Heart left ventricle (tissue), 13 donors: Measurements from ENCODE around the gene MAST1.

Experiments used
- POLR2A ChIP-seq, 2 donors: fragments of 450-650 bp; IDR thresholded peaks; one replicate each; pipeline ENCODE4 v1.6.1; 2017; ENCODE audit warnings: antibody characterized with exemption in 2 of 2, mild to moderate bottlenecking in 2 of 2, moderate library complexity in 2 of 2
- TF ChIP-seq, protein P1 (sequence below), 12 donors: fragments of 200-600 bp; sonication (generic) in 4 of 12; IDR thresholded peaks; one replicate each; pipeline versions ENCODE4 v1.5.0 to v1.8.0; 2018 to 2022; ENCODE audit warnings: antibody characterized with exemption in 12 of 12, mild to moderate bottlenecking in 5 of 12
- donor health status: ischemic (EF 13 %, LVEDD 7.1; RV severe dilation, severe dysfunction).
- donor health status: DM: no; HTN: yes; CAD: no.
- donor health status: DM: no; HTN: no; CAD: no.
- donor health status: ischemic (EF 25% LVEDD 6.9; RV normal size, moderate dysfunction).
- donor health status: ischemic (EF 25% LVEDD 5.7; RV mildly dilated, moderate dysfunction).
- donor health status: ischemic (EF 35%, LVEDD 5.7; RV mildly dilated, moderate dysfunction).
- donor health status: nonischemic (EF 11% LVEDD 7.7; RV severe dilation, severe dysfunction).
- donor health status: DM: yes; HTN: yes; CAD: no.
- donor health status: PGD.
- donor health status: ischemic (EF 29% LVEDD 5.4; RV normal size, mild dysfunction).
- donor health status: nonischemic (EF 23%, LVEDD 6.1; RV moderate dilation, normal function).

DNA sequence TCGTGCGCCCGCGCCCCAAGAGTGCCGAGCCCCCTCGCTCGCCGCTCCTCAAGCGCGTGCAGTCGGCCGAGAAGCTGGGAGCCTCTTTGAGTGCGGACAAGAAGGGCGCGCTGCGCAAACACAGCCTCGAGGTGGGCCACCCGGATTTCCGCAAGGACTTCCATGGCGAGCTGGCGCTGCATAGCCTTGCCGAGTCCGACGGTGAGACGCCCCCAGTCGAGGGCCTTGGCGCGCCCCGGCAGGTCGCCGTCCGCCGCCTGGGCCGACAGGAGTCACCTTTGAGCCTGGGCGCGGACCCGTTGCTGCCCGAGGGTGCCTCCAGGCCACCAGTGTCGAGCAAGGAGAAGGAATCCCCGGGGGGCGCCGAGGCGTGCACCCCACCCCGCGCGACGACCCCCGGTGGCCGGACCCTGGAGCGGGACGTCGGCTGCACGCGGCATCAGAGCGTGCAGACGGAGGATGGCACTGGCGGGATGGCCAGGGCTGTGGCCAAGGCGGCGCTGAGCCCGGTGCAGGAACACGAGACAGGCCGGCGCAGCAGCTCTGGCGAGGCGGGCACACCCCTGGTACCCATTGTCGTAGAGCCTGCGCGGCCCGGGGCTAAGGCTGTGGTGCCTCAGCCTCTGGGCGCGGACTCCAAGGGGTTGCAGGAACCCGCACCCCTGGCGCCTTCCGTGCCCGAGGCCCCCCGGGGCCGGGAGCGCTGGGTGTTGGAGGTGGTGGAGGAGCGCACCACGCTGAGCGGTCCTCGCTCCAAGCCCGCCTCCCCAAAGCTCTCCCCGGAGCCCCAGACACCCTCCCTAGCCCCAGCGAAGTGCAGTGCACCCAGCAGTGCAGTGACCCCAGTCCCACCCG lies 35.8 kb downstream of the MAST1 start:
- TF ChIP-seq, protein P1, sequence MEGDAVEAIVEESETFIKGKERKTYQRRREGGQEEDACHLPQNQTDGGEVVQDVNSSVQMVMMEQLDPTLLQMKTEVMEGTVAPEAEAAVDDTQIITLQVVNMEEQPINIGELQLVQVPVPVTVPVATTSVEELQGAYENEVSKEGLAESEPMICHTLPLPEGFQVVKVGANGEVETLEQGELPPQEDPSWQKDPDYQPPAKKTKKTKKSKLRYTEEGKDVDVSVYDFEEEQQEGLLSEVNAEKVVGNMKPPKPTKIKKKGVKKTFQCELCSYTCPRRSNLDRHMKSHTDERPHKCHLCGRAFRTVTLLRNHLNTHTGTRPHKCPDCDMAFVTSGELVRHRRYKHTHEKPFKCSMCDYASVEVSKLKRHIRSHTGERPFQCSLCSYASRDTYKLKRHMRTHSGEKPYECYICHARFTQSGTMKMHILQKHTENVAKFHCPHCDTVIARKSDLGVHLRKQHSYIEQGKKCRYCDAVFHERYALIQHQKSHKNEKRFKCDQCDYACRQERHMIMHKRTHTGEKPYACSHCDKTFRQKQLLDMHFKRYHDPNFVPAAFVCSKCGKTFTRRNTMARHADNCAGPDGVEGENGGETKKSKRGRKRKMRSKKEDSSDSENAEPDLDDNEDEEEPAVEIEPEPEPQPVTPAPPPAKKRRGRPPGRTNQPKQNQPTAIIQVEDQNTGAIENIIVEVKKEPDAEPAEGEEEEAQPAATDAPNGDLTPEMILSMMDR (IDR thresholded peaks at IDR 0.05), result no peak
- TF ChIP-seq POLR2A (IDR thresholded peaks at IDR 0.05), result no peak
